ENCODE measurements around the gene ZNF750. TPM values are rescaled to one million over a fixed set of nuclear protein-coding genes. Genes with fewer than 3 reads are reported as not detected.
A peak's percentile ranks its signal among the peaks of the same experiment; 100 is the strongest.

ZNF750 gene
- total RNA-seq, 1 donor from 2014 or later: not detected

DNA sequence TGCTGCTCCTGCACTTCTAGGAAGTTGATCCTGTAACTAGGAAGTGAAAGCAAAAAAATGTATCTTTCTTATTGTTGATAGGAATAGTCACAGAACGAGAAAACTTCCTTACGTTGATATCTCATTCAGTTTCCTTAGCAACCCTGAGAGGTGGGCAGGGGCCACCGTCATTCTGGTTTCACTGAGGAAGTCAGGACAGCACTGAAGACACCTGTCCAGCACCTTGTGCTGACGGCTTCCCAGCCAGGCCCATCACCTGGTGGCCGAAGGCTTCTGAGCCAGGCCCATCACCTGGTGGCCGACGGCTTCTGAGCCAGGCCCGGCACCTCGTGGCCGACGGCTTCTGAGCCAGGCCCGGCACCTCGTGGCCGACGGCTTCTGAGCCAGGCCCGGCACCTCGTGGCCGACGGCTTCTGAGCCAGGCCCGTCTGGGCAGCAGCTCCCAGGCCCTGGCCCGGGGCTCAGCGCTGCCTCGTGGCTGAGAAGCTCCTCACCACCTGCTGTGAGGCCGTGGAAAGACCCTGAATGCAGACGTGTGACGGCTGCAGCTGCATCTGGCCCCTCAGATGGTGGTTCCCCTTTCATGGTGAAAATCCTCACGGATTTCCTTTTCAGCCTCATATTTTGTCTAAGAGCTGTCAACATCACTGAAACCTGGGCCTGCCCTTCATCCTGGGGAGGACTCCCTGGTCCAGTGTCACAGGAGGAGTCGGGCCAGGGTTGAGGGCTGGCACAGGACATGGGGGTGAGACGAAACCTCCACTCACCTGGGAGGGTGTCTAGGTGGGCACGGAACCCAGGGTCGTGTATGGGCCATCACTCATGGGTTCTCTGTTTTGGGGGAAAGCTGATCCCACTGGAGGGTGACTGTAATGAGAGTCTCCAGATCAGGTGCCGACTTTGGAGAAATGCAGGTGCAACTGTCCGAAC lies 33.0 kb upstream of the ZNF750 start:
- no peak for DNase-seq

DNA sequence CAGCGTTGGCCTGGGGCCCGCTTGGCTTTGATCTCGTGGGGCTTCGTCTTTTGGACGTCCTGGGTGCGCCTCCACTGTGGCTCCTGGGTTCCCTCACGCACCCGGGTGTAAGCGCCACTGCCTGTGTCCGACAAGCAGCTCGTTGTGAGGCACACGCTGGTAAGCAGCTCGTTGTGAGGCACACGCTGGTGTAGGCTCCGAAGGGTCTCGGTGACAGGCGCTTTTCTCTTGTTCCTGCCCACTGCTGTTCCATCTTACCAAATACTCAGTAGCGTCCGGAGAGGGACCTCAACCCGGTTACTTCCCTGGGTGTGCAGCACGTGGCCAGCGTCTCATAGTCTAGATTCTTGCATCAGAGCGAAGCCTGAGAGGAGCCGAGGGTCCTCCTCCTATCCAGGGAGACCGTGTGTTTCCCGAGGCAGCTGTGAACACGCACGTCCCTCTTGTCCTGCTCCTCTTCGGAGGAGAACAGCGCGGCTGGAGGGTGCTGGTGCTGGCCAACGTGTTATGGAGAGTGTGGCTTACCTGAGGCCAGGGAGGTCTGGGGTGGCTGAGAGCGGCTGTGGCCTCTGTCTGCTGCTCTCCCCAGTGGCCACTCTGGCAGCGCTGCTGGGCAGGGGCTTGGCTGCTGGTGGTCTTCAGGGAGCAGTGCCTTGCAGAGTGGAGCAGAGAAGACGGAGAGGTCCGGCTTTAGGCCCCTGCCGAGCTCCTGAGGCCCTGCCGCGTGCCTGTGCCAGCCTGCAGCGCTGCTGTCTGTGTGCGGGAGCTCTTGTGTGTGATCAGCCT lies 32.1 kb upstream of the ZNF750 start:
- no peak for DNase-seq

DNA sequence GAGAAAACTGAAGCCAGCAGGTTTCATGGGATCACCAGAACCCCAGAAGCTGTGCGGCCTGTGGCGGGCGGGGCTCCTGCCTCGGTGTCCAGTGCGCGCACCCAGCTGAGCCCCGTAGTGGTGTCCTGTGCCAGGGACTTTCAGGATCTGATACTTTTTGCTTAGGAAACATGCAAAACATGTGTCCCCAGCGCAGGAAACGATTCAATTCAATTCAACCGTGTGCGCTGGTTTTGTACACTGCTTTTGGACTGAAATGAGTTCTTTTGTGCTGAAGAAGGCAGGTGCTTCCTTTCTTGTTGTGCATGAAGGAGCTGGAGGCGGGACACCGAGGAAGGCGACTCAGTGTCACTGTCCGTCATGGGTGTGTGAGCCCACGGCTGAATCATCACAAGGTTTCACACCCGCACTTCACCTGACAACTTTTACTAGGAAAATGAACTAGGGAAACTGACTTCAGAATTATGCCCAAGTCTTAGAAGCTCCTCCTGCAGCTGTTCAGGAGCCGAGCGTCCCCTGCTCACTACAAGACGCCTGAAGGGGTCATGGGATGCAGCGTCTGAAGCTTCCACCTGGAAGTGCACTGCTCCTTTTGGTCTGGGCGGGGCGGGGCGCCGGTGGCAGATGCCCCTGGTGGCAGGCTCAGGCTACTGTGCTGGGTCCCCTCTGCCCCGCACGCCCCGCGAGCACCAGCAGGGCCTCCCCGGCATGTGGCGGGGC lies 31.4 kb upstream of the ZNF750 start:
- DNase-seq: no peak

DNA sequence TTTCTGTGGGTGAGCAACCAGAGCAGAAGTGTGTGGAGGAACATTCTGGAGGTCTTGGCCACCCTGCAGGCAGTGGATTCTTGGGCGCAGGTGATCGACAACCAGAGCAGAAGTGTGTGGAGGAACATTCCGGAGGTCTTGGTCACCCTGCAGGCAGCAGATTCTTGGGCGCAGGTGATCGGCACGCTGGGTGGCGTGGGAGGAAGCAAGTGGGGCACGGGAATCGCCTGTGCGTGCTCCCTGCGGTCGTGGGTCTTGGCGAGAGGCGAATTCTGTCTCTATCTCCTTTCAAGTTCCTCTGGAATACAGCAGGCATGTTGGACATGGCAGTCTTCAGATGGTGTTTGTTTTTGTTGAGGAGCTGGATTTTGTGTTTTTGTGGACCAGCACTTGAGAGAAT lies 30.7 kb upstream of the ZNF750 start:
- DNase-seq: no peak

DNA sequence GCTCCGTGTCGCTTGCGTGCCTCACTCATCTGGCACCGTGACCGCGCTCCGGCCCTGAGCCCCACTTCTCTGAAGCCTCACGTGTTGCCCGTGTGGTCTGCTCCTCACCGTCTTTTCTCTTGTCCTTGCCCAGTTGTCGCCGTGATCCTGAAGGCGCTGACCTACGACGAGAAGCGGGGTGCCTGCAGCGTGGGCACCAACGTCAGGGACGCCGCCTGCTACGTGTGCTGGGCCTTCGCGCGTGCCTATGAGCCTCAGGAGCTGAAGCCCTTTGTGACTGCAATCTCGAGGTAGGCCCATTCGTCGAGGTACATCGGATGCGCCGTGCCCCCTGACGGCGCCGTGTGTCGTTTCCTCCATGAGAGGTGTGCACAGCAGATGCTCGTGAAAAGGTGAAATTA lies 30.3 kb upstream of the ZNF750 start:
- no peak for DNase-seq

DNA sequence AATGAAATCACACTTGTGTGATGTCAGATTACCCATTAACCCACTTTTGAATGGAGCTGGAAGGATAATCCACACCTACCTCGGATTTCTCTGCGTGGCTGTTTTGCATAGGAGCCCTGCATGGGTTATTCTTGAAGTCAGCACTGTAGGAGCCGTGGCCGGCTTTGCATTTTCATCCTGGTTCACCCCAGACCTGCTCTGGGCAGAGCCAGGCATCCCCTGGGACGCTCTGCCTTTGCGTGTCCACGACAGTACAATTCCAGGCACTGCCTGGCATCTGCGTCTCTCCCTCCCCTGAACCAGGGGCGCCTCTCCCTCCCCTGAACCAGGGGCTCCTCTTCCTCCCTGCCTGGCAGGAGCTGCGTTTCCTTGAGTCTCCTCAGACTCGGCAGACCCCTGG lies 29.7 kb upstream of the ZNF750 start:
- no peak for DNase-seq

DNA sequence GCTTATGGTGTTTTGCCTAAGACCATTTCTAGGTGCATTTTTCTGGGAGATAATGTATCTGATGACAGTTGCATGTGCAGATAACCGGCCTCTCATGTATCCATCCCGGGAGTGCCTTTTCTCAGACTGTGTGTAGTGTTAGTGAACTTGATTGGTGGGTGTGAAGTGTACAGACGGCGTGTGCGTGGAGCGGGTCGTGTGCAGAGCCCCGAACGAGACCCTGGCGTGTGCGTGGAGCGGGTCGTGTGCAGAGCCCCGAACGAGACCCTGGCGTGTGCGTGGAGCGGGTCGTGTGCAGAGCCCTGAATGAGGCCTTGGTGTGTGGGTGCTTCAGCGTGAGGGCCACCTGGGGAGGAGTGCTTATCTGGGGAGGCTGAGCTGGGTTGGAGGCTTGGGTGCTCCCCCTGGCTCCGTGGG lies 28.9 kb upstream of the ZNF750 start:
- no peak for DNase-seq

DNA sequence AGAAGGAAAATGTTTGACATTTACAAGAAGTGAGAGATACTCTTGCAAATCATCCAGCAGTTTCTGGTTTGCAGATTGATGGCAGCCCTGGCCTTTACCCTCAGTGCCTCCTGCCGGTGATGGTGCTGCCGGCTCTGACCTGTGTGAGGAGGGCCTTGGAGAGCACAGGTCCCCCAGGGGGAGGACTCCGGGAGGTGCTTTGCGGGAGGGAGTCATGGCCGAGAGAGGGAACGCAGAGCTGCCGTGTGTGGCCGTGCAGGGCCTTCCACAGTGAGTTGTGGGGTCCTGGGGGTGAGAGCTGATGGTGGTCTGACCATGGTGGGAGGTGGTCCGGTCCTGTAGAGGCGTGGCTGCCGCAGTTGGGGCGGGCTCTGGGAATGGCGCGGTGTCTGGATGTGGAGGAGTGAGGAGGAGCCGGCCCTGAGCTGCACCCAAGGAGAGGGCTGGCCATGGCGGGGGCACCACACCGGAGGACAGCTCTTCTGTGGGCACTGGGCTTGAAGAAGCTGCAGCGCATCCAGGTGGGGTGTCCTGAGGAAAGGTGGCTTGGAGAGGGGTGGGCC lies 28.0 kb upstream of the ZNF750 start:
- DNase-seq: no peak

DNA sequence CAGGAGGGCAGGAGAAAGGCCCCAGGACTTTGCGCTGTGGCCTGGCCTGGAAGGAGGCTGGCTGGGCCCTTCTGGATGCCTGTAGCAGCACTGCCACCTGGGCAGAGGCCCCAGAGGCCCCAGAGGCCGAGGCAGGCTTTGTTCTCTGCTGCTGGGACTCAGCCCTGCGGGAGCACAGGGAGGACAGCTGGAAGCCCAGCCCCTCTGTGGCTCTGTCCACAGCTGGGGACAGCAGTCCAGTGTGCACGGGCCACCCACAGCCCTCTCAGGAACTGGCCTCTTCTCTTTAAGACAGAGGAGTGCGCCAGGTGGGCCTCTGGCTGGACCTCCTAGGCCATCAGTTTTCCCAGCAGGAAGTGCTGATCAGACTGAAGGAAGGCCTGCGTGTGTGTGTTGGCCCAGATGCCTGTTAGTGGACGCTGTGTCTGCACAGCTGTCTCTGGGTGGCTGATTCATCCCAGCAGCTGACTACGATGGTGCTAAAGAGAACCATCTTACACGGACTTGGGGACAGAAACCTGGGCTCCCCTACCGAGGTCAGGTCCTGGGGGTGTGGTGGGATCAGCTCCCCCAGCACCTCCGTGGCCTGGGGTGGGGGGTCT lies 26.9 kb upstream of the ZNF750 start:
- DNase-seq: peak; percentile 39

DNA sequence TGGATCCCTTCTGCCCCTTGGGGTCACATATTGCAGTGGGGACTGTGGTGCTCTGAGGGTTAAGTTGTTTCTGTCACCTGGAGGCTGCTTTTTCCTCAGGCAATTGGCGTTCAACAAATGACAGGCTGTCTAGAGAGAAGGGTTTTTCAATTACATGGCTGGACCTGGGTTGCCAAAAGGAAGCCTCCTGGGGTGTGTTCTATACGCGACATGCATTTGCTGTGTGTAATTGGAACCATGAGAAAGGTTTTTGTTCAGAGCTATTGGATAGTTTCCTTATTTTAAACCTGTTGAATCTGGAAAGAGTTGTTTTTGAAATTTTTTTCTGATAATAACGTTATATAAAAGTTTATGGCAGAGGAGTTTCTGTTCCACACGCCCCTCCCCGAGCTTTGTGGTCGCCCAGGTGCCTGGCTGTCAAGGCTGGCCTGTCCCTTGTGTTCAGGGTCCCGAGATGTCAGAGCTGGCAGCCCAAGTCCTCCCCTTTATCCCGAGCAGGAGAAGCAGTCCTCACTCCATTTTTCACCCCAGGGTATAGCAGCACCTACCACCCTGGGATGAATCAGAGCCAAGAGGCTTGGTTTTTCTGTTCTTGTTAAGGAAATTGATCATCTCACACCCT lies 26.1 kb upstream of the ZNF750 start:
- DNase-seq: no peak

DNA sequence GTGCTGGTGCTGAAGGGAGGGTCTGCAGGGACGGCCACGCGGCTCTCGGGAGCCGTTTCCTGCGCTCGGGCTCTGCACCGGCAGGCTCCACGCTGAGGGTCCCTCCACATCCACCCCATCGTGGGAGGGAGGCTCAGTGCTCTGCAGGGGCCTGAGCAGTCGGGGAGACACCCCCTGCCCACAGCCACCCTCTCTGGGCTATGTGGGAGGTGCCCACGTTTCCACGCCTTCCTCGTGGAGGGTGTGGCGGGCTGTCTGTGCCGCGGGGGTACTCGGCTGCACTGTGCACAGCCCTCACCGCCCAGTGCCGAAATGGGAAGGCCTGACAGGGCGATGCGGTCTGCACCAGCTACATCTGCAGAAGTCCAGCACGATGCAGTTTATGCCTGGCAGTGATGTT lies 25.5 kb upstream of the ZNF750 start:
- DNase-seq: no peak

DNA sequence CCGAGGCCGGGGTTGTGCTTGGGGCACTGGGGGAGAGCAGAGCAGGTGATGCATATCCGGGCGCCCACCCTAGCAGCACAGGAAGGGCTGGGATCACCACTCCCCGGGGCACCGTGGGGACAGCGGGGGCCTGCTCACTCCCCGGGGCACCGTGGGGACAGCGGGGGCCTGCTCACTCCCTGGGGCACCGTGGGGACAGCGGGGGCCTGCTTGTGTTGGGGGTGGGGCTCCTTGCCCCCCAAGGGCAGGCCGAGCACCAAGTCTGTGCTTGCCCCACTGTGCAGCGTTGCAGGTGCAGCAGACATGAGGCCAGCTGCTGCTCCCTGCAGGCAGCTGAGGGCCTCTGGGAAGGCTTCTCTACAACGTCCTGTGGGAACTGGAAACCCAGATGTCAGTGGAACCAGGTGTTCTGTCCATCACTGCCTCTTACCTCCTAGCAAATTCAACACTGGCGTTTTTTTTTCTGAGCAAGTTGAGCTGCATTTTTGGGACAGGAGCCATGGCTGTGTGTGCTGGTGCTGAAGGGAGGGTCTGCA lies 25.0 kb upstream of the ZNF750 start:
- DNase-seq: no peak

DNA sequence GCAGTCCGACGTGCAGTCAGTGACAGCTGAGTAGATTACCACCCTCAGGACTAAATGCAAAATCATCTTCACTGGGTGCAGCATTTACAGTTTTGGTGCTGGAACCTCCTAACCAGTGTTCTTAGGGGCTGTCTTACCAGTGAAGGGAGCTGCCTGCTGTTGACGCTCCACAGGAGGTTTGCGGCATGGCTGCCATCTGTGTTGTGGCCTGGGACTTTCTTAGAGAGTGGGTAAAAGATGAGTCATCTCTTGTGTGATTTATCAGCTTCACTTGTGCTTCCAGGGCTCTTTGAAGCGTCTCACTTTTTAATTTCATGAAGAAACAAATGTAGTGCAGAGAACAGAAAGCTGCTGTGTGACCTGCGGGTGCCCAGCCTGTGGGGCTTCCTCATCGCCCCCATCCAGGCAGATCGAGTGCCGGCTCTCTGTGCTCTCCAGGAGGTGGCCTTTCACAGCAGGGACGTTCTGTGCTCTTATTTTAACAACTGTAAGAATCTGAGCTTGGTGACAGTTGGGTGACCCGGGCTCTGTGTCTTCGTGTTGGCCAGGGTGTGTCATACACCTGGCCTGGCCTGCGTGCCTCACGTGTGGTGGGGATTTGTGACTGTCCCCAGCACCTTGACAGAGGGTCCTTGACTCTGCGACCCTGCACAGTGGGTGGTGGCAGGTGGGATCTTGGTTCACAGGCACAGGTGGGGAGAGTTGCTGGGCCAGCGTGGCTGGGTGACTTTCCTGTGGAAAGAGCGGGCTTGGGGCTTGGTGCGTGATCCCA lies 24.3 kb upstream of the ZNF750 start:
- peak; percentile 34 for DNase-seq

DNA sequence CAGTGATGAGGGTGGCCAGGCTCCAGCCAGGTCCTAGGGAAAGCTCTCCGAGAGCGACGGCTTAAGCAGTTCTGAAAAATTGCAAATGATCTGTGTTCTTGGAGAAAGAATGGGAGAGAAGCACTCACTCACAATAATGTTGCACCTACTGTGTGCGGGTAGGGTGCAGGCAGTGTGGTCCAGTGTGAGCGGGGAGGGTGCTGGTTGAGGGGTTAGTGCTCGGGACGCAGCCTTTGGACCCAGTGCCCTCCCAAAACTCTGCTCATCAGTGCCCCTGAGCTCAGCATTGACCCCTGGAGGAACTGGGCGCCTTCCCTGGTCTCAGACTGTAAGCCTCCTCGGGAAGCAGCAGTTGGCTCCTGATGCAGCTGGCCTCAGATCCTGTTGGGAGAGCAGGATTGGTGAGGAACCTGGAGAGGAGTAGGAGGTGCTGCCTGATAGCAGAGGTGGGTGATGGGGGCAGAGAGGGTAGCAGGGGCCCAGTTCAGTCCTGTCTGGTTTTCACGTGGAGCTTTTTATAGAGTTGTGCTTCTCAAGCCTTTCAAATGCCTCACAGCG lies 23.6 kb upstream of the ZNF750 start:
- DNase-seq: no peak

DNA sequence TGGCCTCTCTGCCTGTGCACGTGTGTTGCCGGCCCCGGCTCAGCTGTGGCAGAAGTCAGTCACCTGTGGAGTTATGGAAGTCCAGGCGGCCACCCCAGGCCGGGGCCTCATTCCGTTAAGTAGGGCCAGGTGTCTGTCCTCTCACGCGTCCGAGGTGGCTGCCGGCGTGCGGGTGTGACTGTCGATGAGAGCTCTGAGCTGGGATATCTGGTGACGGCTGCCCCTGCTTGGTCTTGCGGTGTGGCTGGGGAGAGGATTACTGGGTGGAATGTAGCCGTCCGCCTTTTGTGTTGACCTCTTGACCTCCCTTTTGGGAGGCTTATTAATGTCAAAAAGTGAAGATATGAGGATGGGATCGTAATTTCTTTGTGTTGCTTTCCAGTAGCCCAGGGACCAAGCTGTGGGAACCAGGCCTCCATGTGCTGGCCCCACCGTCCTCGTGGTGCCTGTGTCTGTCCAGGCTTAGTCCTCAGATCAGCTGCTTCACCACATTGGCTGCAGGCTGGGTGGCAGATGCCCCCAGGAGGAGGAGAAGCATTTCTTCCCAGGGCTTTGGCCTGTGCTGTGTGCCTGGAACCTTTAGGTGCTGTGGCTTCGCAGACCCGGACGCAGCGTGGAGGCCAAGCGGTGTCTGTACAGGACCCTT lies 23.0 kb upstream of the ZNF750 start:
- DNase-seq: no peak

DNA sequence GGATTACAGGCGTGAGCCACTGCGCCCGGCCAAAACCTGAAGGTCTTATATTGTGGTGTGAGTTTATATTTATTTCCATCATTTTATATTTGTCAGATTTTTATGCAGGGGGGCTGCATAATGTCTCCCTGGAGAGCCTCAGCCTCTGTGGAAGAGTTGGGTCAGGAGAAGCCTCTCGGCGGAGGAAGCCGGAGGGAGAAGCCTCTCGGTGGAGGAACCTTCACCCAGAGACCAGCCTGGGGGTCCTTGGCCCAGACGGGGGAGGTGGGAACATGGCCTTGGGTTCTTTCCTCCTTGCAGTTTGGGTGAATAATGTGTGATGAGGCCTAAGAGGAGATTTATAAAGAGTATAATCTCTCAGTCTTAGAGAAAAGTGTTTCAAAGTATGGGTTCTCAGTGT lies 22.4 kb upstream of the ZNF750 start:
- no peak for DNase-seq

DNA sequence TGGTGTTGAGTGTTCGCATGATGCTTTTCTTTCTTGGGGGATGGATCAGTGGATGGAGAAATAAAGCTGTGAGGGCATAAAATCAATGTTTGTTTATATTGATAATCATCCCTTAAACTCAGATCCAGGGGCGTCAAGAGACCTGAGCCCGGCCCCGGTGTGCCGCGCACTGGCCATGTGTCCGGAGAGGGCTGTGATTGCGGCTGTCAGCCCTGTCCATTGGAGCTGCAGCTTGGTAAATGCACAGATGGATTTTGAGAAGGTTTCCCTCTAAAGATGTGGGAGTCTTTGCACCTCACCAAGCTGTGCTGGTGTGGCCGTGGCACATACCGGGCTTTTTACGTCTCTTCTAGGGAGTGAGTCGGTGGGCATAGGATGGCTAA lies 21.6 kb upstream of the ZNF750 start:
- no peak for DNase-seq

DNA sequence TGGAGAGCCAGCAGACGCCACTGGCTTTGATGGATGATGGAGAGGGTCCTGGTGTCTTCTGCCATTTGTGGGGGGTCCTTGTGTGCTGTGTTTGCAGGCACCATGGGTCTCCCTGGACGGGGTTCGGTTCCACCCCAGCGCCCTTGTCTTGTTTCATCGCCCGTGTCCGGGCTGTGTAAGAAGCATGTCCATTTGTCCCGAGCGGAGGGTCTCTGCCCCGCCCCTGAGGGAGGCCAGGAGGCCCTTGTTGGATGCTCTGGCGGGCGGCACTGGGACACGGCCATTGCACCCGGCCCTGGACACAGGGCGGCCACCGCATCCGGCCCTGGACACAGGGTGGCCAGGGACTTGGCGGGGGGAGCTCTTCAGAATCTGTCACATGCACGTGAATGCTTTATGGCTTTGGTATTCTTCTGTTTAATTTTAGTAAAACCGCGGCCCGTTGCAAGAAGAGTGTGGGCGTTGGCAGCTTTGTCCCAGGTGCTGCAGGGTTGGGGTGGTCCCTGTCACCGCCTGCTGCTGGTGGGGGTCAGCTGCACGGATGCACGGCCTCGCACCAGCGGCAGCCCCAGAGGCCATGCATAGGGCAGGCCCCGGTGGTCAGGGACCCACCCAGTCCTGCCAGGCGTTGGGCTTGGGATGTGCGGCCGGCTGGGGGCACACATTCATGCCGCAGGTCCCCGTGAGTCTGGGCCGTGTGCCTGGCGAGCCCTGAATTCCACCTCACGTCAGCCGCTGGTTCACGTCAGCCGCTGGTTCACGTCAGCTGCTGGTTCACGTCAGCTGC lies 21.0 kb upstream of the ZNF750 start:
- DNase-seq: no peak
